ENCODE data around the gene PPP1R1B.

PPP1R1B gene

GRCh38 chr17:39635614-39636176 lies 8.9 kb downstream of the PPP1R1B start:
- DNase-seq: no peak

- DNase-seq: peak; percentile 13
These were observed 9.8 kb downstream of the PPP1R1B start for GRCh38 chr17:39636587-39636926.

DNA sequence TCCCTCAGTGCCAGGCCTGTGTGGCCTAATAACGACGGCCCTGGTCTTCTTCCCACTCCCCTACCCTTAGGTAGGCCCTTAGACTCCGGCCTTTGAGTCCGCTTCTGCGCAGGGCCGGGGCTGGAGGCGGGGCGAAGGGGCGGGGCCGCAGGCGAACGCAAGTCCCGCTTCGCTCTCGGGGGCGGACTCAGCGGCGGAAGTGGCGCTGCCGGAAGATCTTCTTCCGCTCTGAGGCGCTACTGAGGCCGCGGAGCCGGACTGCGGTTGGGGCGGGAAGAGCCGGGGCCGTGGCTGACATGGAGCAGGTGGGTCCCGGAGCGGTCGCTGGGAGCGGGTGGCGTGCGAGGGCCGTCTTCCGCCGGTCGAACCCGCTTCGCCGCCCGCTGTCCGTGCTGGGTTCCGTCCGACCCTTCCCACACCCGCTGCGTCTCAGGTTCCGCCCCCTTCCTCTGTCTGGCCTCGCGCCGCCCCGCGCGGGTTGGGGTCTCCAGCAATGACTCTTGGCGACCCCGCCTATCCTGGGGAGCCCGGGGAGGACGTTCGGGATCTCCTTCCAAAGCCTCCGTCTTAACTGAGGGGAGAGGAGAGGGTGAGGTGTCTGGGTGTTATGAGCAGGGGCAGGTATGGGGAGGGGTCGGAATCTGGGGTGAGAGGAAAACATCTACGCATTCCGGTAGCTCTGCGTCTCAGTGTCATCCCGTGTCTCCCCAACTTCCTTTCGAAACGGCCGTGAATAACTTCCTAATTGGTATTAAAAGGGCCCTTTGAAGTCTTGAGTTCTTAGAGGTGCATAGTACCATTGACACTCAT lies 10.4 kb downstream of the PPP1R1B start, which contains the start of gene STARD3:
Gene STARD3, plus strand, starts transcription at position 218 of the 810 bp plus-strand sequence. CDS start 16,388 bp downstream, outside the sequence.
- DNase-seq: peak; percentile 92

GRCh38 chr17:39638317-39638716 lies 11.6 kb downstream of the PPP1R1B start:
- no peak for DNase-seq

- DNase-seq: no peak
These were observed 12.3 kb downstream of the PPP1R1B start for GRCh38 chr17:39639043-39639442.

- DNase-seq: no peak
These were observed 13.1 kb downstream of the PPP1R1B start for GRCh38 chr17:39639566-39640458.

DNA sequence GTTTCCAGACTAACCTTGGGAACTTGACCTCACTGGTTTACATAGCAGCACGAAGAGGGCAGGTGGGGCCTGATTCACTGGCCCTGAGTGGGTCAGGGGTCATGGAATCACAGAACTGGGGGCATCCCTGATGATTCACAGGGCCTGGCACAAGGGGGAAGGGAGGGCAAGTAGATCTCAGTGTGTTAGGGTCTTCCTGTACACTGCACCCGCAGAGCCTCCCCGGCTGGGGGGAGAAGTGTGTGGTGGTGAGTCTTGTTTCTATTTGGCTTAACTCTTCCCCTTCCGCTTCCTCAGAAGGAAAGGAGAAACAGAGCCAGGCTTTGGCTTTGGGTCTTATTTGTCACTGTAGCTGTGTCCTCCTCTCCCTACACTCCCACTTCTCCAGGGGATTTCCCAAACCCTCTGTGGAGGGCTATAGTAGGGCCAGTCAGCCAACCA lies 13.9 kb downstream of the PPP1R1B start:
- DNase-seq: no peak

- no peak for DNase-seq
These were observed 14.3 kb downstream of the PPP1R1B start for GRCh38 chr17:39641097-39641496.

GRCh38 chr17:39641883-39642282 lies 15.1 kb downstream of the PPP1R1B start:
- no peak for DNase-seq

DNA sequence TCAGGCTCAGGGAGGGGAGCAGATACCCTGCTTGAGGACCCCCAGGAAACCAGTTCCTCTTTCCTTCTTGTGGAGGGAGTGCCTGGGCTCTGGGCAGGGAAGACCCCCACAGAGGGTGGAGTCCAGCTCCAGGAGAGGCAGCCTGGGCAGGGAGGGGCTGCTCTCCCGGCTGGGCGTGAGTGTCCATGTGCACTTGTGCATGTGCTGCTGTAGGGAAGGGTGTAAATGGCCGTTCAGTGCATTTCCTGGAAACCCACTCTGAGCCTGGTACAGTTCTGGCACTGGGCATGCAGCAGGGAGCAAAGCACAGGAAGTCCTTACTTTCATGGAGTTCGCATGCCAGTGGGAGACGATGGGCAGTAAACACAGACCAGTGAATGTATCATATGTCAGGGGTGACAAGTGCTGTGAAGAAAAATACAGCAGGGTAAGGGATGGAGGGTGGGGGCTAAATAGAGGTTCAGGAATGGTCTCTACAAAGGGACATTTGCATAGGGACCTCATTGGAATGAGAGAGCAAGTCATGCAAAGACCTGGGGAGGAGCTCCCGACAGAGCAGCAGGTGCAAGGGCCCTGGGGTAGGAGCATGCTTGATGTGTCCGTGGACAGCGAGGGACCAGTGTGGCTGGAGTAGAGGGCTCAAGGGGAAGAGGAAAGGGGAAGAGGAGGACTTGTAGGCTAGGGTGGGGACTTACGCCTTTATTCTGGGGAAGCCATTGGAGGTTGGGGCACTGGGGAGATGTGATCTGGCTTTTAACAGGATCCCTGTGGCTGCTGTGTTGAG lies 15.7 kb downstream of the PPP1R1B start:
- DNase-seq: no peak

- no peak for DNase-seq
These were observed 16.5 kb downstream of the PPP1R1B start for GRCh38 chr17:39643271-39643670.

DNA sequence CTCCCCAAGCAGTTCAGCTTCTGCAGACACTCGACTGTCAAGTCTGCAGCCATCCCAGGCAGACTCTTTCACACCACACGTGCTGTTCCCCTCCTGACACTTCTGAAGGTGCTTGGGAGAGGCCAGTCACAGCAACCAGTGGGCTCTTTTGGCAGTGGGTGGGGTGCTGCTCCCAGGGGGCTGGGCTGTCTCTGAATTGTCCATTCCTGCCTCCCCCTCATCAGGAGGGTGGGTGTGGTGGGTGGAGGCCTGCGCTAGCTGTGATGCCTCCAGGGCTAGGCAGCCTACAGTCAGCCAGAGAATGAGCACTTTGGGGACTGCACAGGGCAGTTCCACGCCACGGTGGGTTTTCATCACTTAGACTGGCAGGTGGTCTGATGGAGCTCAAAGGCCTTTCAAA lies 20.5 kb downstream of the PPP1R1B start:
- no peak for DNase-seq

- DNase-seq: no peak
These were observed 22.0 kb downstream of the PPP1R1B start for GRCh38 chr17:39648616-39649366.

DNA sequence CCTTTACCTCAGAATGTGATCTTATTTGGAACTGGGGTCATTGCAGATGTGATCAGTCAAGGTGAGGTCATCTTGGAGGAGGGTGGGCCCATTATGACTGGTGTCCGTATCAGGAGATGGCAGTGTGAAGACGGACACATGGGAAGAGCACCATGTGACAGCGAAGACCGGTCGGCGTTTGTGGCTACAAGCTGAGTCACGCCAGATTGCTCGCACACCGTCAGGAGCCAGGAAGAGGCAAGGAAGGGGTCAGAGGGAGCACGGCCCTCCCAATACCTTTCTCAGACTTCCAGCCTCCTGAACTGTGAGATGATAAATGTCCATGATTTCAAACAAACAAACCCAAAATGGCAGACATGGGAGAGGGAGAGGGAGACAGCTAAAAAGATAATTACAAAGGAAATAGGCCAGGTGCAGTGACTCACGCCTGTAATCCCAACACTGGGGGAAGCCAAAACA lies 23.4 kb downstream of the PPP1R1B start:
- DNase-seq: no peak

DNA sequence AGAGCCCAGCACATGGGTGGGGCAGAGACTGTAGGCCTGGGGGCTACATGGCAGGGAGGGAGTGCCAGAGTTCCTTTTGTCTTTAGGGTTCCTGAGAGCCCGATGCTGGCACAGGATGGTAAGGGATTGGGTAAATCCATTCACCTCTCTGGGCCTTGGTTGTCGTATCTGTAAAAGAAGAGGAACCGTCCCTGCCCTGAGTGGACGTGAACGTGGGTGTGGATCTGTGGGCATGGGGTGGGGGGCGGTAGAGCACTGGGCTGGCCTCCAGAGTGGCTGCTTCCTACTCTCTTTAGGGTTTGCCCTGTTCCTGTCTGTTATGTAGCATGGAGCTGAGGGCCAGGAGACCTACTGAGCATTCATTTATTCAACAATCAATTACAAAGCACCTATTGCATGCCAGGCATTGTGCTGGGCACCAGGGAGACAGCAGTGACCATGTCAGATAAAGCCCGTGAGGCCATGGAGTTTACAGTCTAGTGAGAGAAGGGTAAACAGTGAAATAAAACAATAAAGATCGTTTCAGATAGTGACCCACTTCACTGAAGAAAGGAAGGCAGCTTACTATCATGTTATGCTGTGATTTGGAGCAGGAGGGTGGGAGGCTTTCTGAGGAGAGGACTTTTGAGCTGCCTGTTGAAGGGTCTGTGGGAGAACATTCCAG lies 25.3 kb downstream of the PPP1R1B start:
- DNase-seq: no peak

DNA sequence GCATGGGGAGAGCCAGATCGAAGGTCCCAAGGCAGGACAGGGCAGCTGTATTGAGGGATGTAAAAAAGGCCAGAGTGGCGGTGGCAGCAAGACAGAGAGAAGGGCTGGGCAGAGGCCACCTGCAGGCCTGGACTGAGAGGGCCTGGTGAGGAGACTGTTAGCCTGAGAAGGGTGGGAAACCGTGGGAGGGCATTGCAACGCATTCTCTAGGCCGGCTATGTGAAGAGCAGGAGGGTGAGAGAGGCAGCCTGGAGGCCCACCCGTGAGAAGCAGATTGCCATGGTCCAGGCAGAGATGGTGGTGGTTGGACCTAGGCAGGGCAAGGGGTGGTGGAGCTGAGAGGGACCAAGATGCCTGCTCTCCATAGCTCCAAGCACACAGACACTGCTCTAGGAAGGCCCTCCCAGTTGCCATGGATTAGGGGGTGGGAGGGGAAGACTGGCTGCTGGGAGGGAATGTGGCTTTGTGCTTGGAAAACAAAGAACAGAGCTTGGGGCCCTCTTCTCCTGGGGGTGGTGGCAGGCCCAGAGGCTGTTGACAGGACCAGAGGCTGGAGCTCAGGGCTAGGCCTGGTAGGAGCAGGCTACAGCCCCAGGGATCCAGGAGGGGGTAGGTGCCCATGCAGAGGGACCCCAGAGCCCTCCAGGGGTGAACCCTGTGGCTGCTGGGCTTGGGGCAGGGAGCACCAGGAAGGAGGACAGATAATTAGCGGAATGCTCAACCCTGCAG lies 26.0 kb downstream of the PPP1R1B start:
- DNase-seq: no peak

- no peak for DNase-seq
These were observed 26.5 kb downstream of the PPP1R1B start for GRCh38 chr17:39653316-39653661.

- DNase-seq: peak; percentile 77
These were observed 27.0 kb downstream of the PPP1R1B start for GRCh38 chr17:39653662-39654331.

- DNase-seq: no peak
These were observed 28.4 kb downstream of the PPP1R1B start for GRCh38 chr17:39655105-39655504.

DNA sequence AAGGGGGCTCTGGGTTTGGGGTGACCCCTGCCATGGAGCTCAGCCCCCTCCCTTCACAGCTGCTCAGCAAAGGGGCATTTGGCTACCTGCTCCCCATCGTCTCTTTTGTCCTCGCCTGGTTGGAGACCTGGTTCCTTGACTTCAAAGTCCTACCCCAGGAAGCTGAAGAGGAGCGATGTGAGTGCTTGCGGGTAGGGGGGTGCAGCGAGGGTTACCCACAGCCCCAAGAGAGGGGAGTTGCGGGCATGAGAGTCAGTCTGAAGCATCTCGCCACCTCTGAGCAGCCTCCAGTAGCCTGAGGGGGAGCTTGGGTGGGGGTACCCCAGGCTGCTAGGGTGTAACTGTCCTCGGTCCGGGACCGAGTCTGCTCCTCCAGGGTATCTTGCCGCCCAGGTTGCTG lies 31.6 kb downstream of the PPP1R1B start:
- no peak for DNase-seq

Measured in stimulated activated CD4-positive, alpha-beta T cell treated with anti-CD3 and anti-CD28 coated beads, Interleukin-12 subunit alpha, Interleukin-12 subunit beta, amount 100 ng/mL, for 4 hours (primary cell).